Activated CD4-positive, alpha-beta T cell treated with anti-CD3 and anti-CD28 coated beads for 1 hour (primary cell): ENCODE data around the gene SRI.
"Not testable (repeated sequence)": the region's sequence is repeated elsewhere in the genome, so short reads cannot be mapped to it uniquely, and the experiment has no call there.

Experiments
- DNase-seq: peaks from one replicate; pipeline ENCODE4 v3.0.0-alpha.2; 2020

Gene SRI

GRCh38 chr7:88219781-88220747, at the start of gene SRI:
SRI (minus strand) TSS chr7:88220038; CDS start chr7:88220026, 12 bp downstream.
- peak; percentile 85 for DNase-seq

GRCh38 chr7:88269586-88269985, 49.7 kb upstream of the SRI start:
- no peak for DNase-seq

- DNase-seq, result no peak
Observed at GRCh38 chr7:88268858-88269257, 49.0 kb upstream of the SRI start.

- DNase-seq, result no peak
Observed at GRCh38 chr7:88268051-88268450, 48.2 kb upstream of the SRI start.

GRCh38 chr7:88267421-88267820, 47.6 kb upstream of the SRI start:
- no peak for DNase-seq

GRCh38 chr7:88264987-88265386, 45.1 kb upstream of the SRI start:
- not testable (repeated sequence) for DNase-seq

- DNase-seq, result no peak
Observed at GRCh38 chr7:88262562-88262961, 42.7 kb upstream of the SRI start.

GRCh38 chr7:88260719-88261118, 40.9 kb upstream of the SRI start:
- DNase-seq, result no peak

GRCh38 chr7:88259656-88260380, 40.0 kb upstream of the SRI start:
- no peak for DNase-seq

GRCh38 chr7:88258296-88258695, 38.5 kb upstream of the SRI start:
- not testable (repeated sequence) for DNase-seq

- DNase-seq, result no peak
Observed at GRCh38 chr7:88256906-88257305, 37.1 kb upstream of the SRI start.

GRCh38 chr7:88254721-88255424, 35.0 kb upstream of the SRI start:
- DNase-seq, result no peak

- no peak for DNase-seq
Observed at GRCh38 chr7:88253640-88254039, 33.8 kb upstream of the SRI start.

- no peak for DNase-seq
Observed at GRCh38 chr7:88244258-88244657, 24.4 kb upstream of the SRI start.

GRCh38 chr7:88243345-88243909, 23.6 kb upstream of the SRI start:
- DNase-seq, result no peak

- DNase-seq, result no peak
Observed at GRCh38 chr7:88239852-88240251, 20.0 kb upstream of the SRI start.

- no peak for DNase-seq
Observed at GRCh38 chr7:88233828-88234227, 14.0 kb upstream of the SRI start.

- DNase-seq, result no peak
Observed at GRCh38 chr7:88230646-88231045, 10.8 kb upstream of the SRI start.

- DNase-seq, result no peak
Observed at GRCh38 chr7:88229302-88229995, 9.6 kb upstream of the SRI start.

- no peak for DNase-seq
Observed at GRCh38 chr7:88226886-88227516, 7.2 kb upstream of the SRI start.

GRCh38 chr7:88226201-88226600, 6.4 kb upstream of the SRI start:
- no peak for DNase-seq
